NCI-H1105 treated with DMSO at 0.1 percent for 48 hours (cell line): ENCODE results near the gene CMPK2.

Source experiments
- DNase-seq: peaks from one replicate; lab custom pipeline; 2025; lab: John Stamatoyannopoulos, UW

The CMPK2 gene

DNA sequence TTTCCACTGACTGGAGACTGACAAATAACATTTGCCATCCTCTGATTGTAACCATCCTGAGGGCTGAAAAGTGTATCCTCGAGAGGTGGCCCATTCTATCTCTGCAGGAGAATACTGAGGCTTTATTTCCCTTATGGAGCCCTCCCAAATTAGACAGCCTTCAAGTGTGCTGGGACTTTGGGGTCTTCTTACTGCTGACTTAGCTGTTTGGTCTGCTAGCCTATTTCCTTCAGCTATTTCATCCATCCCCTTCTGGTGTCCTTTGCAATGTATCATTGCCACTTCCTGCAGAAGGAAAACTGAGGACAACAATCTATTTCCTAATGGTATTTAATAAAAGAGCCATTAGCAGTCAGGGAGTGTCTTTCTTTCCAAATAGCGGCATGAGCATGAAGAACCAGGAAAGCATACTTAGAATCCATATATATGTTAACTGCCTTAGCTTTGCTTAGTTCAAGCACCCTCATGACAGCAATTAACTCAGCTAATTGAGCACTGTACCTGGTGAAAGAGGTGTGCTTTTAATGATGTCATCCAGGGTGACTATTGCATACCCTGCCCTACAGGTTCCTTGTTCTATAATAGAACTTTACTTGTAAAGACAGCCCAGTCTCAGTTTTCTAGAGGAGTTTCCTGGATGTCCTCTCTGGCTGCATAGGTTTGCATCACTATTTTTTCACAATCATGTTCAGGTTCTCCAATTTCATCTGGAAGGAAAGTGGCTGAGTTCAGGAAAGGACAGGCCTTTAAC is 24.0 kb downstream of the CMPK2 start:
- no peak for DNase-seq

DNA sequence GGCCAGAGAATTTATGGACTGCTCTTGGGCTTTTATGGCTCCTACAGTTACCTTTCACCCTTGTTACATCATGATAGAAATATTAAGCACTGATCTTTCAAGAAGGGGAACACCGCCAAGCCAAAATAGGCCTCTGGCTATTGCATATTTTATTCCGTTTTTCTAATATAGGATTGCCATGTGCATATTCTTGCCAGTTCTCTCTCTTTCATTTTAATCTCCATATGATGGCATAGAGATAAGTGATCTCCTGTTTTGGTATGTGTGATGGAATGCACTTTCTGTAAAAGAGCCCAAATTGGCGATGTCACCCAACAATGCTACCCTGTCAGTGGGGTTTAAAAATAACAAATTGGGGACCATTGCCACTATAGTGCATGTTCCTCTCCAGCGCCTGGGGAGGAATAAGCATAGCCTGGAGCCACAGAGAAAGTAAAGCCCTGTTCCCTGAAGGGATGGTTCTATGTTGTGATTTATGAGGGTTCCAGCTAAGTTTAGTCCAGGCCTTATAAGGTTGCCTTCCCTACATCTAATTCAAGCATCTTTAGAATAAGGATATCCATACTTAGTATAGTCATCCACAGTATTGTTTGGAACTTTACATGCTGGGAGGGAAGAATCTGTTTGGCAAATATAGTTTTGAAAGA is 26.9 kb downstream of the CMPK2 start:
- no peak for DNase-seq

DNA sequence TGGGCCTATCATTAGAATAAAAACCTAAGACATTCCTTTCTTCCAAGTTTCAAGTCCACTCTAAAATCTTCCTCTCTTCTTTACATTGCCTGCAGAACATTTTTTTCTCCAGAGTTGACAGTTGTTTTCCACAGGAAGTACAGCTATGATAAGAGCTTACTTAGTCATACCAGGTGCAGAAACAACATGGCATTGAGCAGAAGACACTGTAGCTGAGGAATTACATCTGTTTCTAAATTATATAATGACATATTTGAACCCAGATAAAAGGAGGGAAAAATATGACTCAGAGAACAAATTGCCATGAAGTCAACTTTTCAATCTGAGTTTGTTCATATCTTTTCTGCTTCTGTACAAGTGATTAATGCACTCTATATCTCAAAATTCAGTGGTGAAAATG is 30.2 kb downstream of the CMPK2 start:
- no peak for DNase-seq

- no peak for DNase-seq
Observed at GRCh38 chr2:6834163-6834562, 31.5 kb downstream of the CMPK2 start.

DNA sequence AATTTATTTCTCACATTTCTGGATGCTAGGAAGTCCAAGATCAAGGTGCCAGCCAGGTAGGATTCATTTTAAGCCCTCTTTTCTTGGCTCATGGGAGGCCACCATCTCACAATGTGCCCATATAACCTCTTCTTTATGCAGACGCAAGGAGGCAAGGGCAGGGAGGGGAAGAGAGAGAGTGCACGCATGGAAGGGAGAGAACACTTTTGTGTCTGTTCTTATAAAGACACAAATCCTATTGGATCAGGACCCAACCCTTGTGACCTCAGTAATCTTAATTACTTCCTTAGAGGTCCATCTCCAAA is 32.5 kb downstream of the CMPK2 start:
- DNase-seq, result no peak

DNA sequence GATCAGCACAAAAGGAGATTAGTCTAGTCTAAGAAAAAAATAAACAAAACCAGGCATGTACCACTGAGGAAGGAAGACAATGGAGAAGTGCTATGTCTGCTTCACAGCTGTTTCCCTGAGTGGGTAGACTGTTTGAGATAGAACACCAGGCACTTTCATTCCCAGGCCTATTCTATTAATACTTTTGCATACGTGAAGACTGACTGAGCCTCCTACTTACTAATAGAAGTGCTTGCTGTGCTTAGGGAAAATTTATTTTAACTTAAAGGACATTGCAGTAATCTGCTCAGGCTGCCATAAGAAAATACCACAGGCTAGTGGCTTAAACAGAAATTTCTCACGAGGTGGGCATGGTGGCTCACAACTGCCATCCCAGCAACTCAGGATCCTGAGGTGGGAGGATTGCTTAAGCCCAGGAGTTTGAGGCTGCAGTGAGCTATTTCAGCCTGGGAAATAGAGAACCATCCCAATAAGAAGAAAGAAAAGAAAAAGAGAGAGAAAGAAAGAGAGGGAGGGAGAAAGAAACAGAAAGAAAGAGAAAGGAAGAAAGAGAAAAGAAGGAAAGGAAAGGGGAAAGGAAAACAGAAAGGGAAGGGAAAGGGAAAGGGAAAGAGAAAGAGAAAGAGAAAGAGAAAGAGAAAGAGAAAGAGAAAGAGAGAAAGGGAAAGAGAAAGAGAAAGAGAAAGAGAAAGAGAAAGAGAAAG is 33.0 kb downstream of the CMPK2 start:
- DNase-seq, result no peak

- no peak for DNase-seq
Observed at GRCh38 chr2:6831229-6831628, 34.5 kb downstream of the CMPK2 start.

DNA sequence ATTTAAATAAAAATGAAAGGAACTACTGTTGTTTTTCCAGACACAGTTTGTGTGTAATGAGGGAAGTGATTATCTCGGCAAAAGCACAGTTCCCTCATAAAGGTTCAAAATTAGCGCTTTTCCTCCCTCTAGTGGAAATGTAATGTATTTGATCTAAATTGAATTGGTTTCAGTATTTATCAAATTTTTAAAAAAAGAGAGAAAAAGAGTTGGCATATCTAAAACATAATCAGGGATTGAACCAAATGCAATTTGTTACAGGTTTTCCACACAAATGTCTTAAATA is 37.5 kb downstream of the CMPK2 start:
- DNase-seq, result peak; percentile 38

DNA sequence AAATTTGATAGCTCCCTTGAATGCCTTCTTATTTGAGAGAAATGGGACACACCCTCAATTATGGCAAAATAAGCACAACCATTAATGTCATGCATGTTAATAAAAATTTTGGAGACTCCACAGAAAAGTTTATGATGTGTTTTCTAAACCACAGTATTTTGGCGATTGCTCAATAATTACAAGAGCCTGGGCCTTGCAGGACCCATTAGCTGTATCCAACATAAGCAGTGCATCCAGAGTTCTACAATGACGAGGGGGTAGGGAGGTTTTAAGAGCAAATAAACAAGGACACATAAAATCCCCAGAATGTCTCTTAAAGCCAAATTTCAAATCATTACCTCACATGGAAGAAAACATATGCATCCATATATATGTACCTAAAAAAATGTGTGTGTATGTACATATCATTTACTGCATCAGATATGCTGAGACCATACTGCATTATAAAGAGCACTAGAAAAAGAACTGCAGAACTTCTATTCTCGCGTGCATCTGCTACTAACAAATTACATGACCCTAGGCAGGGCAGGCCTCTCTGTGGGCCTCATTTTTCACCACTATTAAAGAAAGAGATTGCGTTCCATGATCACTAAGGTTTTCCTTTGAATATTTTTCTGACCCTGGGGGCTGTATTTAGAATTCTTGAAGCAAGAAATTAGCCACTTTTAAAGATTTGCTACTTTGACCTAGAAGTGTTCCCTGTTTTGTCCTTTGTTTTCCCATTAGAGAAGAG is 38.0 kb downstream of the CMPK2 start:
- DNase-seq, result peak; percentile 81

- DNase-seq, result no peak
Observed at GRCh38 chr2:6826081-6826913, 39.4 kb downstream of the CMPK2 start.

DNA sequence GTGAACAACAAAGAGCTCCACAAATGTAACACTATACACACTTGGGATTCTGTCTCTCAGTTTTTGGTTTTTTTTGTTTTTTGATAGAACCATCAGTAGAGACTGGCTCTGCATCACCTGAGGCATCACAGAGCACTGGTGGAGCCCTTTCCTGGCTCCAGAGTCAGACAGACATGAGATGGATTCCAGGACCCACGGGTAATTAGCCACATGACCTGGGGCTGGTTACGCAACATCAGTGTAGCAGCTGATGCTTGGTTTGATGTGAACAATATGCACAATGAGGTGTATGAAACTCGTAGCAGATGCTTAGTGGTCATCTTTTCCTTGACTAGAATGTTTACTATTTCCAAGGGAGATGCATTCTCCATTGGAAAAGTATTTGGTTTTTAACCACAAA is 40.7 kb downstream of the CMPK2 start:
- DNase-seq, result no peak

DNA sequence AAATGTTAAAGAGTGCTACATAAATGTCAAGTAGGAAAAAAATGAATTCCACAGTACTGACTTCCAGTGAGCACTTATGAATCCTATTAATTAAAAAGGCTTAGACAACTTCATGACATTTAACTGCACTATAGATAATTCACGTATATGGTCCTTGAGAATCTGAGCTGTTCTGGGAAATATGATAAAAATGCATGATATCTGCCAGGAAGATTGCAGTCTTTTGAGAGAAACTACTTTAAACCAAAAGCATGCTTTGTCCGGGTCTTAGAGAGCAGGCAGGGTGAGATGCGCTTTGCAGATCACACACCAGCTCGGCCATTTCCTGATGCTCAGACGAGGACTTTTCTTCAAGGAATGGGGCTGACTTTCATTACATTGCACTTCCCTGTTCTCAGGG is 42.6 kb downstream of the CMPK2 start:
- no peak for DNase-seq

- DNase-seq, result no peak
Observed at GRCh38 chr2:6822406-6822805, 43.3 kb downstream of the CMPK2 start.

GRCh38 chr2:6820903-6821584 is 44.7 kb downstream of the CMPK2 start:
- no peak for DNase-seq

DNA sequence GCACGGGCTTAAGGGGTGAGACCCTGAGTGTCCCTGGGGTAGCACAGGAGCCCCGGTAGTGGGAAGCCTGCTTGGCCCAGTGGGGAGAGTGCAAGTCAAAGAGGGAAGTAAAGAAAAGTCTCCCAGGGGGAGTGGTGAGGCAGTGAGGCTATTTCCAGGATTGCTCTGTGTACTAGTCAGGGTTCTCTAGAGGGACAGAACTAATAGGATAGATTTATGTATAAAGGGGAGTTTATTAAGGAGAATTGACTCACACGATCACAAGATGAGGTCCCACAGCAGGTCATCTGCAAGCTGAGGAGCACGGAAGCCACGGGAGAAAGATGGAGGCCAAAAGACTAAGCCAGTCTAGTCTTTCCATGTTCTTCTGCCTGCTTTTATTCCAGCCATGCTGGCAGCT is 45.5 kb downstream of the CMPK2 start:
- no peak for DNase-seq

DNA sequence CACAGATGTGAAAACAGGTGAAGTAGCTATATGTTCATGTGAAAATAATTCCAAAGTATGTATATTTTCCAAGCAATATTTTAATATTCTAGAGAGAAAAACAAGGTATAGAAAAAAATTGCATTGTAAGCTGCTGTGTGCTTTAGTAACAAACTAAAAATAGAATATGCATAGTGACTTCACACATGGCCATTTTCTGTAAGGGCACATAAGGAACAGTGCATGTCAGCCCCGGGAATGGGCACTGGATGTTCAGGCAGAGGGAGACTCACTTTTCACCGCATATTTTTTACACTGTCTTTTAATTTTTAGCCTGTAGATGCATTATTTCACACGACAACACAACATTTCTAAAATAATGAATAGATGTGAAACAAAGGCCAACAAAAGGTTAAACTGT is 46.0 kb downstream of the CMPK2 start:
- no peak for DNase-seq

DNA sequence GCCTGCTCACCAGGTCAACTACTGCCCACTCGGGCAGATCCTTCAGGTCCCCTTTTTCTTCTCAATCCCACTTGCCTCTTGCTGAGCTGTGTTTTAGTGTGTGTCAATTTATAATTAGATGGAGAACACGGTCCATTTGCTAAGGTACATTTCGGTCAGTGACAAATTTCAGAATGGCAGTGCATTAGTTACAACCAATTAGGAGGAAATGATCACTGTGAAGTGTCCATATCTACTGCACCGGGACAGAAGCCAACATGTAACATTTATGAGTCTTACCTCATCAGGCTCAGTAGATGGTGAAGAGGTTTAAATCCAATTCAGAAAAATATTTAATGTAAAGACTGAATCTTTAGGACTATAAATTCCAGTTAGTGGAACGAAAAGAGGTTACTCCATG is 47.7 kb downstream of the CMPK2 start:
- DNase-seq, result no peak

DNA sequence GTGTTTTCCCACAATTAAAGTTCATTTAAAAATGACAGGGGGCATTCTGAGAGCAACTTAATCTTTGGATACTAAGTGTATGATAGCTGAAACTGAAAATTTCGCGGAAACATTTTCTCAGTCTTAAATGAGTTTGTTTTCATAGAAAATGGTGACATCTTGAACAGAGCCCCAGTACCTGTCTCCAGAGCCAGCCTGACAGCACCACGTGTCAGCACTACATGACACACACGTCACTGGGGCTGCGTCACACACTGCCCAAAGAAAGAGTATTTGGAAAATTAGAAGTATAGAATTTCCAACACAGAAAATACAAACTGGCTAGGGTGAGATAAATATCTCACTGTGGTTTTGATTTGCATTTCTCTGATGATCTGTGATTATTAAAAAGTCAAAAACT is 50.8 kb downstream of the CMPK2 start:
- DNase-seq, result no peak

DNA sequence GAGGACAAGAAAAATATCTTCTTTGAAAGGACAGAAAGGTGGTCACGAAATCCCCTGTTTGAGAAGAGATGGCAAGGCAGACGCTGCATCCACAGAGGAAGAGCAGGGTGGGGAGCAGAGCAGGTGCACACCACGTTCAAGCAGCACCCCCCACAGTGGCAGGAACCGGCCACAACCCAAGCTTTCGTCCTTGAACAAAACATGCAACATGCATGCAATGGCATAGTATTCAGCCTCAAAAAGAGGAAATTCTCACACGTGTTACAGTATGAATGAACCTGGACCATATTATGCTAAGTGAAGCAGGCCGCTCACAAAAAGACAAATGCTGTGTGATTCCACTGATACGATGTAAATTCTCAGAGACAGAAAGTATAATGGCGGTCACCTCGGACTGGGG is 51.4 kb downstream of the CMPK2 start:
- no peak for DNase-seq

GRCh38 chr2:6813573-6813972 is 52.1 kb downstream of the CMPK2 start:
- DNase-seq, result no peak

- no peak for DNase-seq
Observed at GRCh38 chr2:6812857-6813530, 52.7 kb downstream of the CMPK2 start.
